Uterus (tissue), 4 donors: ENCODE data around the gene ANKRD29. TPM values are rescaled to one million over a fixed set of nuclear protein-coding genes. Genes with fewer than 3 reads are reported as not detected.

Experiments
- DNase-seq, 2 donors: peaks; one replicate each; pipeline ENCODE4 v3.0.0-alpha.2; 2019 to 2020
- H3K27ac ChIP-seq, 2 donors: fragments of 200-600 bp; sonication (generic); 1 replicate in 1 of 2; 2 replicates in 1 of 2; pipeline ENCODE4 v1.5.1; 2016 to 2018
- H3K27me3 ChIP-seq, 2 donors: fragments of 200-600 bp; sonication (generic); one replicate each; pipeline ENCODE4 v1.5.1; 2018 to 2019; ENCODE audit warnings: control low read depth in 1 of 2
- H3K36me3 ChIP-seq, 2 donors: fragments of 200-600 bp; sonication (generic); one replicate each; pipeline ENCODE4 v1.5.1; 2019; ENCODE audit warnings: control low read depth in 1 of 2
- H3K4me1 ChIP-seq, 2 donors: fragments of 200-600 bp; sonication (generic); one replicate each; pipeline ENCODE4 v1.5.1; 2018 to 2019; ENCODE audit warnings: control low read depth in 1 of 2
- H3K4me3 ChIP-seq, 2 donors: fragments of 200-600 bp; sonication (generic); 1 replicate in 1 of 2; 2 replicates in 1 of 2; pipeline ENCODE4 v1.5.1; 2018 to 2019; ENCODE audit warnings: mild to moderate bottlenecking in 1 of 2
- H3K9me3 ChIP-seq, 2 donors: fragments of 200-600 bp; sonication (generic); one replicate each; pipeline ENCODE4 v1.5.1; 2019; ENCODE audit warnings: control low read depth in 1 of 2
- CTCF ChIP-seq, 4 experiments: fragments of 200-600 bp in 2 of 4; fragments of 450-650 bp in 2 of 4; sonication (generic) in 2 of 4; IDR thresholded peaks; one replicate each; pipeline ENCODE4 v1.5.1; 2016 to 2019; ENCODE audit warnings: antibody characterized with exemption in 4 of 4, mild to moderate bottlenecking in 2 of 4, moderate library complexity in 1 of 4
- POLR2A ChIP-seq, 2 donors: fragments of 450-650 bp; IDR thresholded peaks; one replicate each; pipeline ENCODE4 v1.6.1; 2016; ENCODE audit warnings: antibody characterized with exemption in 2 of 2, mild to moderate bottlenecking in 1 of 2, moderate library complexity in 1 of 2
- intact Hi-C: fragments of 100-400 bp; cut with DNase I; formaldehyde crosslinking; loops from one replicate; pipeline ENCODE4 v1.15.1; 2023; ENCODE audit warnings: low total_unique reads
- total RNA-seq, 4 donors: library from RNA; depleted of rRNA in 3 of 4; stranded (reverse); fragments of >200 nt in 3 of 4; gene quantifications; one replicate each; pipeline versions ENCODE4 v1.1.0 to v1.2.4, GENCODE V29; 2014 to 2023
- donor health status: DM: yes; HTN: yes; CAD: no.

ANKRD29 gene
- total RNA-seq, 4 donors from 2014 or later: 10.8 to 33.4 (median 15.9) TPM

GRCh38 chr18:23588836-23589560 is 73.7 kb downstream of the ANKRD29 start:
- H3K27me3 ChIP-seq: no peaks in the 10 kb centered on the region
- no peak for DNase-seq

GRCh38 chr18:23587220-23587642 is 75.5 kb downstream of the ANKRD29 start:
- Histone ChIP-seq H3K27ac (peak overlapping the region; percentile 98 to 99), H3K9me3 (no peaks in the 10 kb centered on the region), H3K4me1 (peaks cover 0 to 6% of the 10 kb centered on the region in 2 donors), H3K36me3 (no peaks in the 10 kb centered on the region), H3K27me3 (no peaks in the 10 kb centered on the region), H3K4me3 (peak overlapping the region in 1 of 2 donors; percentile 67)
- DNase-seq: peak in 1 of 2 donors; percentile 31
- TF ChIP-seq POLR2A (IDR thresholded peaks at IDR 0.05): no peak
- TF ChIP-seq CTCF (IDR thresholded peaks at IDR 0.05): no peak
- intact Hi-C loops: no loop called here

More at GRCh38 chr18:23588836-23589560, 73.7 kb downstream of the ANKRD29 start:
- no peaks in the 10 kb centered on the region for H3K9me3 ChIP-seq
- H3K4me1 ChIP-seq: peaks cover 0 to 6% of the 10 kb centered on the region in 2 donors
- no peaks in the 10 kb centered on the region for H3K36me3 ChIP-seq
- intact Hi-C loops: no loop called here
- H3K27ac ChIP-seq: no peak overlapping the region
- no peak for TF ChIP-seq POLR2A (IDR thresholded peaks at IDR 0.05)
- TF ChIP-seq CTCF (IDR thresholded peaks at IDR 0.05): no peak
- no peak overlapping the region for H3K4me3 ChIP-seq

- TF ChIP-seq POLR2A (IDR thresholded peaks at IDR 0.05) (peak; percentile 69 to 95), CTCF (IDR thresholded peaks at IDR 0.05) (peak; percentile 83 to 96 (median 88))
- no peaks in the 10 kb centered on the region for H3K9me3 ChIP-seq
- H3K36me3 ChIP-seq: no peaks in the 10 kb centered on the region
- peak; percentile 91 to 93 for DNase-seq
- H3K4me1 ChIP-seq: peaks cover 0 to 6% of the 10 kb centered on the region in 2 donors
- no peaks in the 10 kb centered on the region for H3K27me3 ChIP-seq
- intact Hi-C loops: no loop called here
- H3K4me3 ChIP-seq: peak within 1 kb of the TSS; percentile 67 to 92
- peak within 1 kb of the TSS; percentile 98 to 99 for H3K27ac ChIP-seq
Measured at GRCh38 chr18:23586249-23587196, 76.2 kb downstream of the ANKRD29 start, which contains the start of gene NPC1. Gene NPC1, minus strand, starts transcription at chr18:23586506. Its CDS starts 163 bp downstream, at chr18:23586343.

- intact Hi-C loops: no loop called here
- Histone ChIP-seq H3K4me1 (peaks cover 0 to 6% of the 10 kb centered on the region in 2 donors), H3K9me3 (no peaks in the 10 kb centered on the region), H3K27ac (peak overlapping the region; percentile 98 to 99), H3K36me3 (no peaks in the 10 kb centered on the region), H3K27me3 (no peaks in the 10 kb centered on the region), H3K4me3 (peak overlapping the region; percentile 67 to 92)
- DNase-seq: no peak
- TF ChIP-seq CTCF (IDR thresholded peaks at IDR 0.05): no peak
- no peak for TF ChIP-seq POLR2A (IDR thresholded peaks at IDR 0.05)
Measured at GRCh38 chr18:23585897-23586248, 76.8 kb downstream of the ANKRD29 start.
